ENCODE data around the gene TP53I13. TPM values are rescaled to one million over a fixed set of nuclear protein-coding genes. Genes with fewer than 3 reads are reported as not detected.

TP53I13 gene
- total and polyA plus RNA-seq, 2 donors from 2014 or later = 51.6 to 75.5 TPM

GRCh38 chr17:29592850-29593551 lies 24.5 kb downstream of the TP53I13 start, which contains the start of gene ANKRD13B:
ANKRD13B (plus strand) TSS chr17:29593132; CDS start chr17:29593622, 490 bp downstream.
- DNase-seq (peak in 3 of 5 donors; percentile 43 to 86 (median 66)), FAIRE-seq (no peak)
- Histone ChIP-seq H3K4me3 (ENCODE audit: low read length in 3 of 3) (peak within 1 kb of the TSS in 2 of 3 donors; percentile 32 to 54), H3K27me3 (ENCODE audit: control insufficient read depth, insufficient read depth, low read length) (no peaks in the 10 kb centered on the region), H3K9ac (ENCODE audit: low read length in 3 of 3) (peak within 1 kb of the TSS in 1 of 3 donors; percentile 31), H3K27ac (ENCODE audit: low read depth in 2 of 2, low read length in 2 of 2) (no peak within 1 kb of the TSS), H3K4me1 (ENCODE audit: control insufficient read depth in 2 of 3, insufficient read depth in 2 of 3, low read depth in 1 of 3, low read length in 3 of 3) (peaks cover 0 to 39% (median 21%) of the 10 kb centered on the region in 3 donors), H3K36me3 (ENCODE audit: control insufficient read depth in 2 of 3, insufficient read depth in 3 of 3, low read length in 3 of 3) (no peaks in the 10 kb centered on the region), H3K9me3 (ENCODE audit: control insufficient read depth in 2 of 3, insufficient read depth in 1 of 3, low read length in 3 of 3) (no peaks in the 10 kb centered on the region)
- intact Hi-C loops (cut with DNase I) = no loop called here
- no peak for TF ChIP-seq CTCF (IDR thresholded peaks at IDR 0.05; ENCODE audit: borderline replicate concordance, extremely low read depth, insufficient read depth)

GRCh38 chr17:29593591-29594518 lies 25.4 kb downstream of the TP53I13 start:
- no peaks in the 10 kb centered on the region for H3K36me3 ChIP-seq (ENCODE audit: control insufficient read depth in 2 of 3, insufficient read depth in 3 of 3, low read length in 3 of 3)
- H3K9me3 ChIP-seq (ENCODE audit: control insufficient read depth in 2 of 3, insufficient read depth in 1 of 3, low read length in 3 of 3) = no peaks in the 10 kb centered on the region
- DNase-seq = peak in 4 of 5 donors; percentile 66 to 79 (median 76)
- intact Hi-C loops (cut with DNase I) = no loop called here
- no peak overlapping the region for H3K27ac ChIP-seq (ENCODE audit: low read depth in 2 of 2, low read length in 2 of 2)
- peak overlapping the region in 1 of 3 donors; percentile 31 for H3K9ac ChIP-seq (ENCODE audit: low read length in 3 of 3)
- TF ChIP-seq CTCF (IDR thresholded peaks at IDR 0.05; ENCODE audit: borderline replicate concordance, extremely low read depth, insufficient read depth) = no peak
- peaks cover 0 to 31% (median 16%) of the 10 kb centered on the region in 3 donors for H3K4me1 ChIP-seq (ENCODE audit: control insufficient read depth in 2 of 3, insufficient read depth in 2 of 3, low read depth in 1 of 3, low read length in 3 of 3)
- H3K4me3 ChIP-seq (ENCODE audit: low read length in 3 of 3) = peak overlapping the region in 2 of 3 donors; percentile 32 to 49
- H3K27me3 ChIP-seq (ENCODE audit: control insufficient read depth, insufficient read depth, low read length) = no peaks in the 10 kb centered on the region
- FAIRE-seq = no peak

- H3K9ac ChIP-seq (ENCODE audit: low read length in 3 of 3) = no peak overlapping the region
- peaks cover 0 to 31% (median 16%) of the 10 kb centered on the region in 3 donors for H3K4me1 ChIP-seq (ENCODE audit: control insufficient read depth in 2 of 3, insufficient read depth in 2 of 3, low read depth in 1 of 3, low read length in 3 of 3)
- FAIRE-seq = no peak
Measured at GRCh38 chr17:29594519-29595090, 26.1 kb downstream of the TP53I13 start.

More at GRCh38 chr17:29594519-29595090, 26.1 kb downstream of the TP53I13 start:
- no peaks in the 10 kb centered on the region for H3K9me3 ChIP-seq (ENCODE audit: control insufficient read depth in 2 of 3, insufficient read depth in 1 of 3, low read length in 3 of 3)
- no peak overlapping the region for H3K27ac ChIP-seq (ENCODE audit: low read depth in 2 of 2, low read length in 2 of 2)
- no peak for DNase-seq
- H3K4me3 ChIP-seq (ENCODE audit: low read length in 3 of 3) = no peak overlapping the region
- intact Hi-C loops (cut with DNase I) = no loop called here
- no peak for TF ChIP-seq CTCF (IDR thresholded peaks at IDR 0.05; ENCODE audit: borderline replicate concordance, extremely low read depth, insufficient read depth)
- no peaks in the 10 kb centered on the region for H3K36me3 ChIP-seq (ENCODE audit: control insufficient read depth in 2 of 3, insufficient read depth in 3 of 3, low read length in 3 of 3)
- H3K27me3 ChIP-seq (ENCODE audit: control insufficient read depth, insufficient read depth, low read length) = no peaks in the 10 kb centered on the region

Data from kidney (tissue), 14 donors.